T47D (cell line): ENCODE data around the gene GALE.

Experiments used
- DNase-seq, 2 experiments: peaks; one replicate each; pipeline versions ENCODE4 v3.0.0 to v3.0.0-alpha.2; 2011 to 2012; ENCODE audit warnings: low read depth in 1 of 2, low spot score in 1 of 2
- JUND ChIP-seq: IDR thresholded peaks from 2 replicates; pipeline ENCODE4 v1.6.1; 2012; ENCODE audit warnings: low read depth
- in situ Hi-C: cut with HindIII; loops from 2 replicates; pipeline ENCODE4 v1.10.0; 2016; ENCODE audit warnings: low sequenced_read_pairs, low pct_unique_long_range_greater_than_20kb

The GALE gene

DNA sequence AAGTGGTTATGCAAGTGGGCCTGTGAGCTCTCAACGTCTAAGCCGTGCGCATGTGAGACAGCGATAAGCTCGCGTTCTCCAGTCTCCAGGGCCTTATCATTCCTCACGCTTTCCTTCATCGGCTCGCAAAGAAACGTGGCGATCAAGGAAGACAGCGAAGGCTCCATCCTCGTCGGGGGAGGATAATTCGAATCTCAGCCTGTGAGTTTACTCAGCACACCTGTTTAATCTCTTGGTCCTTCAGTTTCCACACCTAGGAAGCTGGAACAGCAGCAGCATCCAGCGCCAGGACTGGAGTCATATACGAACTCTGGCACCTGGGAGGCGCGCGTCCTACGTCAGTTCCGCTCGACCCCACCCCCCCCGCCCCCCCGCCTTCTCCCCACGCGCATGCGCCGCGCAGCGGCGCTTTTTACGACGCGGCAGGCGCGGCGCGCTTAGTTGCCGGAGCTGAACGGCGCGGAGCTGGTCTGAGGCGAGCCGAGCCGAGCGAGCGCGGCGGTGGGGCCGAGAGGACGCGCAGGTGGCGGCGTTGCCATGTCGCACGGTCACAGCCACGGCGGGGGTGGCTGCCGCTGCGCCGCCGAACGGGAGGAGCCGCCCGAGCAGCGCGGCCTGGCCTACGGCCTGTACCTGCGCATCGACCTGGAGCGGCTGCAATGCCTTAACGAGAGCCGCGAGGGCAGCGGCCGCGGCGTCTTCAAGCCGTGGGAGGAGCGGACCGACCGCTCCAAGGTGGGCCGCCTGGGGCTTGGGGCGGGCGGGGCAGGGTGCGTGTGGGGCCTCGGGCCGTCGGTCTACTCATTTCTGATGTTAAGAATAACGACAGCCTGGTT is 22.4 kb downstream of the GALE start, which contains the start of gene PITHD1:
Gene PITHD1, plus strand, starts transcription at position 440 of the 836 bp plus-strand sequence. Its CDS starts 98 bp downstream, at position 538.
- TF ChIP-seq JUND, result no peak
- in situ Hi-C loops, result no loop called here
- peak; percentile 74 to 85 for DNase-seq

DNA sequence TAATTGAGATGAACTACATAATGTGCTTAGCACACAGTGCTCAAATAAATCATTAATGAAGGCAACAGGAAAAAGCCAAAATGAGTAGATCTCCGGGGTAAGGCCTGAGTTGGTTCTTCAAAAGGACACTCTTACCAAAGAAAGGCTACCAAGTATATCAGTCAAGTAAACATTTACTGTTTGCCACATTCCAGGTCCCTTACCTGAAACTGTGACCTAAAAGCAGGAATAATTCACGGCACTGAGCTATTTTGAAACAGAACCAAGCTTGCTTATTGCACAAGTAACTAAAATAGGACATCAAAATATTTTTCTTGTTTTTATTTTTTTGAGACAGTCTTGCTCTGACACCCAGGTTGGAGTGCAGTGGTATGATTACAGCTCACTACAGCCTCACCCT is 24.3 kb downstream of the GALE start:
- no peak for TF ChIP-seq JUND
- in situ Hi-C loops, result no loop called here
- DNase-seq, result no peak

GRCh38 chr1:23774174-23774880 is 26.2 kb downstream of the GALE start:
- TF ChIP-seq JUND, result no peak
- in situ Hi-C loops, result no loop called here
- DNase-seq, result no peak

DNA sequence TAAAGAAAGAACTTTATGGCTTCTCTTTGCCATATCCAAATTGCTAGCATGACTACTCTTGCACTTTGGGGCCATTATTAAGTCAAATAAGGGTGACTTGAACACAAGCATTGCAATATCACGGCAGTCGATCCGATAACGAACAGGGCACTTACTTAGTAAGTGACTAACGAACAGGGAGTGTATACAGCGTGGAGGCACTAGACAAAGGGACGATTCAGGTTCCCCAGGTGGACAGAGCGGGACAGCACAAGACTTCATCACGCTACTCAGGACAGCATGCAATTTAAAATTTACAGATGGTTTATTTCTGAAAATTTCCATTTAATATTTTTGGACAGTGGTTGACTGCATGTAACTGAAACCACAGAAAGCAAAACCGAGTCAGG is 27.7 kb downstream of the GALE start:
- in situ Hi-C loops, result no loop called here
- no peak for DNase-seq
- no peak for TF ChIP-seq JUND

DNA sequence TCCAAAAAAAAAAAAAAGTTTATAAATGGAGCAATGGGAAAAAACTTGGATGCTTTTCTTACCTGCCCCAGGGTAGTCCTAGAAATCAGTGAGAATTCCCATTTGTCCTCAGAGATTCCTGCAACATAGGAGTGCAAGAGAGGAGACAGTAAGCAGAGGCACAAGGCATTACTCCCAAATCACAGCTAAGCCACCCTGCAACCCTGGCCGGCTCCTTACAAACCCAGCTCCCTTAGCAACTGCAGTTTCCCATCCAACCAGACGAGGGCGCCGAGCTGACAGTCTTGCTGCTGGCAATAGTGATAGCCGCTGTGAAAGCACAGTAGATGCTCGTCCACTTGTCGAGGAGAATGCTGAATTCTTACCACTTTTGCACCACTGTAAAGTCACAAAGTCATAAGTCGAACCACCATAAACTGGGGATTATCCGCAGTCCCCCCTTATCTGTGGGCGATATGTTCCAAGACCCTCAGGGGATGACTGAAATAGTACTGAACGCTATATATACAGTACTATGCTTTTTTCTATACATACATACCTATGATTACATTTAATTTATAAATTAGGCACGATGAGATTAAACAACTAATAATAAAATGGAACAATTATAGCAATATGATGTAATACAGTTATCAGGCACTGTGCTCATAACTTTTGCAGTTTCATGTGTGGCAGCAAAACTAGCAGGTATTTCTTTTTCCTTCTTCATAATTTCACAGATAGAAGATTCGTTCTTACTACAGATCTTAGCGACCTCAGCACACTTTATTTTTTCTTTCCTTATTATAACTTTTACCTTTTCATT is 28.3 kb downstream of the GALE start:
- in situ Hi-C loops, result no loop called here
- no peak for TF ChIP-seq JUND
- peak in 1 of 2 experiments; percentile 82 for DNase-seq

GRCh38 chr1:23768733-23769132 is 31.8 kb downstream of the GALE start:
- TF ChIP-seq JUND, result no peak
- DNase-seq, result no peak
- in situ Hi-C loops, result no loop called here

DNA sequence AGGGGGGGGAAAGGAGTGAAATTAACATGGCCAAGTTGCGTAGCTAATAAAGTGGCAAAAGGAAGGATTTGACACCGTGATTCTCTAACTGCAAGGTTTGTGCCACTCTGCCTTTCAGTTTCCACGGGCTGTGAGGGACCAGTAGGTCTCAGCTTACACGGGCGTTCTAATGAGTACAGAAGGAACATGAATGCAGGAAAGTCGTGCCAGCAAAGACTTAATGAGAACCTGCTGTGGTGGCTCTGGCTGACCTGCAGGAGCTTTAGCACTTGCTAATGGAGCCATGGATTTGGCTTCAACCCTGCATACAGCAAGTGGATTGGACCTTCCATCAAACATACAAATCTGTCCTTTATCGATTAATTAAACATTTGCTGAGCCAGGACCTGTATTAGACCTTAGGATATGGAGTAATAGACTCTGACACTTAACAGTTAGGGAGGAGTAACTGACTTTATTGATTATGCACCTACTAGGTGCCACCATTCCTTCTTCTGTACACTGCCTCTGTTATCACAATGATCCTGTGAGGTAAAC is 37.4 kb downstream of the GALE start:
- in situ Hi-C loops, result no loop called here
- TF ChIP-seq JUND, result no peak
- DNase-seq, result no peak

GRCh38 chr1:23759277-23759676 is 41.3 kb downstream of the GALE start:
- DNase-seq, result no peak
- no peak for TF ChIP-seq JUND
- in situ Hi-C loops, result no loop called here

DNA sequence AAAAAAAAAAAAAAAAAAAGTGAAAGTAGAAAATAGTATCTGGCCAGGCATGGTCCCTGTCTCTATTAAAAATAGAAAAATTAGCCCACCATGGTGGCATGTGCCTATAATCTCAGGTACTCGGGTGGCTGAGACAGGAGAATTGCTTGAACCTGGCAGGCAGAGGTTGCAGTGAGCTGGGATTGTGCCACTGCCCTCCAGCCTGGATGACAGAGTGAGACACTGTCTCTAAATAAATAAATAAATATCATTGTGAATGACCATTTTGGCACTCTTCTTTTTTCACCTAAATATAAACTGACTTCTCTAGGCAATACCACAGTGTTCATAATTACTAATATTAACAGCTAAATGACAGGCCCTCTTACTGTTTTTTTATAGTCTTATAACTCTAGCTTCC is 42.7 kb downstream of the GALE start:
- TF ChIP-seq JUND, result no peak
- no peak for DNase-seq
- in situ Hi-C loops, result no loop called here

DNA sequence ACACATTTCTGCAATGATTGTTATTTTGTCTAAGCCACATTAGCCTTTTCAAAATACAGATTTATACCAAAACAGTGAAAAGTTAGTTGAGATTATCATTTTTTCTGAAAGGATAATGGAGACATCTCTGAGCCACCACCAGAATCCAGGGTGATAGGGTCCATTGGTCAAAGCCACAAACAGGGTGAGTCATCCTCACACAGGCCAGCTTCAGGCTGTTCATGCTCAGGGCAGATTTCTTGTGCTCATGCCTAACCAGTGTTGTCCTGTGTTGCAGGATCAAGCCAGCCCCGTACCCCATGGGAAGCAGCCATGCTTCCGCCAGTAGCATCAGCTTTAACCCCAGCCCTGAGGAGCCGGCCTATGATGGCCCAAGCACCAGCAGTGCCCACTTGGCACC is 43.9 kb downstream of the GALE start:
- DNase-seq, result no peak
- in situ Hi-C loops, result no loop called here

DNA sequence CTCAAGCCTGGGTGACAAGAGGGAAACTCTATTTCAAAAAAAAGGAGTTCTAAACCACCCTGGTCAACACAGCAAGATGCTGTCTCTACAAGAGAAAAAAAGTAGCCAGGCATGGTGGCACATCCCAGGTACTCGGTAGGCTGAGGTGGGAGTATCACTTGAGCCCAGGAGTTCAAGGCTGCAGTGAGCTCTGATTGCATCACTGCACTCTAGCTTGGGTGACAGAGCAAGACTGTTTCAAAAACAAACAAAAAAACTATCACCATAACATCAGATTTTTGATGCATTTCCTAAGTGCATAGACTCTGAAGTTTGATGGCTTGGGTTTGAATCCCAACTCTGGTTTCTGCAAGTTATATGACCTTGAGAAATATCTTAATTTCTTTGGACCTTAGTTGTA is 47.6 kb downstream of the GALE start:
- in situ Hi-C loops, result no loop called here
- no peak for DNase-seq
- no peak for TF ChIP-seq JUND

More for the DNA sequence above, 43.9 kb downstream of the GALE start:
- no peak for TF ChIP-seq JUND

DNA sequence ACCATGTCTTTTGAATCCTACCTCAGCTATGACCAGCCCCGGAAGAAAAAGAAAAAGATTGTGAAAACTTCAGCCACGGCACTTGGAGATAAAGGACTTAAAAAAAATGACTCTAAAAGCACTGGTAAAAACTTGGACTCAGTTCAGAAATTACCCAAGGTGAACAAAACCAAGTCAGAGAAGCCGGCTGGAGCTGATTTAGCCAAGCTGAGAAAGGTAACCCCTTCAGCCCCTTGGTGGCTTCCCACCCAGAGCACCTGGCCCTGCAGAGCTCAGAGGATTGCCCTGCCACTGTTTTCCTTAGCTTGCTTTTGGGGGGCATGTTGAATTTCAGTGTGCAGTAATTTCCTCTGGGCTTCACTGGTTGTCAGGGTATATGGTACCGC is 48.7 kb downstream of the GALE start:
- no peak for DNase-seq
- in situ Hi-C loops, result no loop called here
- TF ChIP-seq JUND, result no peak
